Body of pancreas (tissue), 4 donors: ENCODE measurements around the gene KIAA1328. TPM values are rescaled to one million over a fixed set of nuclear protein-coding genes. Genes with fewer than 3 reads are reported as not detected.

Experiments
- ATAC-seq: fragments of 150-250 bp; one replicate; pipeline ENCODE4 v1.9.1; 2016
- DNase-seq, 4 donors: peaks; one replicate each; pipeline ENCODE4 v3.0.0-alpha.2; 2019
- H3K27ac ChIP-seq, 4 donors: fragments of 200-600 bp; sonication (generic); 1 replicate in 3 of 4; 2 replicates in 1 of 4; pipeline versions ENCODE4 v1.5.1 to v1.6.1; 2016 to 2019; ENCODE audit warnings: mild to moderate bottlenecking in 1 of 4, mixed read lengths in 1 of 4, moderate library complexity in 1 of 4
- H3K27me3 ChIP-seq, 2 donors: fragments of 200-600 bp; sonication (generic); one replicate each; pipeline ENCODE4 v1.6.0; 2016; ENCODE audit warnings: mild to moderate bottlenecking in 1 of 2
- H3K36me3 ChIP-seq, 2 donors: fragments of 200-600 bp; sonication (generic); replicated peaks in 1 of 2; 2 replicates each; pipeline ENCODE4 v1.5.1; 2016; ENCODE audit warnings: low read depth in 2 of 2; ENCODE audit not compliant: insufficient read depth in 1 of 2
- H3K4me1 ChIP-seq: fragments of 200-600 bp; sonication (generic); one replicate; pipeline ENCODE4 v1.6.0; 2016
- H3K4me3 ChIP-seq, 2 donors: fragments of 200-600 bp; sonication (generic); 1 replicate in 1 of 2; 2 replicates in 1 of 2; pipeline ENCODE4 v1.5.1; 2016 to 2019
- H3K9me3 ChIP-seq, 3 donors: fragments of 200-600 bp; sonication (generic); 1 replicate in 2 of 3; 2 replicates in 1 of 3; pipeline ENCODE4 v1.5.1; 2016
- POLR2A ChIP-seq, 3 donors: fragments of 450-650 bp; IDR thresholded peaks; one replicate each; pipeline ENCODE4 v1.6.1; 2016; ENCODE audit warnings: antibody characterized with exemption in 3 of 3, mild to moderate bottlenecking in 2 of 3
- WGBS, 2 donors: methylation state at CpG; one replicate each; pipeline ENCODE4 v1.1.5; 2017; 5-methylcytosine and 5-hydroxymethylcytosine counted together
- intact Hi-C: fragments of 100-400 bp; cut with DNase I; formaldehyde crosslinking; loops from one replicate; pipeline ENCODE4 v1.15.1; 2023
- total RNA-seq, 2 donors: library from RNA; depleted of rRNA; stranded (reverse); fragments of >200 nt; gene quantifications; one replicate each; pipeline ENCODE4 v1.1.0, GENCODE V29; 2016
- TF ChIP-seq, protein P1 (sequence below), 7 experiments: fragments of 450-650 bp in 4 of 7; fragments of 200-600 bp in 3 of 7; sonication (generic) in 3 of 7; IDR thresholded peaks; one replicate each; pipeline ENCODE4 v1.5.1; 2016 to 2019; ENCODE audit warnings: antibody characterized with exemption in 7 of 7

KIAA1328 gene
- total RNA-seq, 2 donors from 2014 or later, result 10.9 to 21.8 TPM

DNA sequence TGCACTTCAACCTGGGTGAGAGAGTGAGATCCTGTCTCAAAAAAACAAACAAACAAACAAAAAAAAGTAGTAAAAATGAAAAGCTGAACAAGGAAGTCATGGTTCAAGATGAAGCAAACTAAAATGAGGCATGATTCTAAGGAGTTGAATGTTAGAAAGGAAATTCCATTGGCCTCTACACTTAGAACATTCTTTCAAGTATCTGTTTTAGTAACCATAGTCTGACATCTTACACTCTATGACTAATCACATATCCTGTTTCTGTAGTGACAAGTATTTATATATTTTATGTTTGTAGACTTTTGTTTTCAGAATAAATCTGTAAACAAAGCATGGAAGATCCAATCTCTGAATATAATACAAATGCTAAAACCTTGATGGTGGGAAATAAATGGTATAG, 164.1 kb downstream of the KIAA1328 start:
- H3K36me3 ChIP-seq, result no peaks in the 10 kb centered on the region
- ATAC-seq, result no peak
- DNase-seq, result no peak
- H3K27ac ChIP-seq, result no peak overlapping the region
- intact Hi-C loops, result no loop called here
- no peaks in the 10 kb centered on the region for H3K27me3 ChIP-seq
- TF ChIP-seq POLR2A (IDR thresholded peaks at IDR 0.05), result no peak
- TF ChIP-seq, protein P1, sequence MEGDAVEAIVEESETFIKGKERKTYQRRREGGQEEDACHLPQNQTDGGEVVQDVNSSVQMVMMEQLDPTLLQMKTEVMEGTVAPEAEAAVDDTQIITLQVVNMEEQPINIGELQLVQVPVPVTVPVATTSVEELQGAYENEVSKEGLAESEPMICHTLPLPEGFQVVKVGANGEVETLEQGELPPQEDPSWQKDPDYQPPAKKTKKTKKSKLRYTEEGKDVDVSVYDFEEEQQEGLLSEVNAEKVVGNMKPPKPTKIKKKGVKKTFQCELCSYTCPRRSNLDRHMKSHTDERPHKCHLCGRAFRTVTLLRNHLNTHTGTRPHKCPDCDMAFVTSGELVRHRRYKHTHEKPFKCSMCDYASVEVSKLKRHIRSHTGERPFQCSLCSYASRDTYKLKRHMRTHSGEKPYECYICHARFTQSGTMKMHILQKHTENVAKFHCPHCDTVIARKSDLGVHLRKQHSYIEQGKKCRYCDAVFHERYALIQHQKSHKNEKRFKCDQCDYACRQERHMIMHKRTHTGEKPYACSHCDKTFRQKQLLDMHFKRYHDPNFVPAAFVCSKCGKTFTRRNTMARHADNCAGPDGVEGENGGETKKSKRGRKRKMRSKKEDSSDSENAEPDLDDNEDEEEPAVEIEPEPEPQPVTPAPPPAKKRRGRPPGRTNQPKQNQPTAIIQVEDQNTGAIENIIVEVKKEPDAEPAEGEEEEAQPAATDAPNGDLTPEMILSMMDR (IDR thresholded peaks at IDR 0.05), result no peak
- H3K9me3 ChIP-seq, result no peaks in the 10 kb centered on the region
- H3K4me3 ChIP-seq, result no peak overlapping the region
- no peaks in the 10 kb centered on the region for H3K4me1 ChIP-seq

DNA sequence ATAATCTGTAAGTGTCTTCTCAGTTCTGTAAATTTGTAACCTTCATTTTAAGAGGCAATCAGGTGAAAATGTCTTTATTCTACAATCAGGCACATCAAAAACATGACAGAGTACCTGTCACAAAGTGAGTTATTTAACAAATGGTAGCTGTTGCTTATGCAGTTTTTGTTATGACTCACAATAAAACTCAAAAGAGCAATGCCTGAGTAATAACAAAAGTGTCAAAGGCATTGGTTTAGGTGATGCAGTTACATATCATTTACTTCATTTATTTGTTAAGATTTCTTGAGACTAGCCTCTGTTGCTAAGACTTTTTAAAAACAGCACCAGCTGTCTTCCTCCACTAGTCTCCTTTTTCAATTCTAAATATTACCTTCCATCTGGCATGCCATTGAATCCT, 177.8 kb downstream of the KIAA1328 start:
- H3K36me3 ChIP-seq, result no peaks in the 10 kb centered on the region

DNA sequence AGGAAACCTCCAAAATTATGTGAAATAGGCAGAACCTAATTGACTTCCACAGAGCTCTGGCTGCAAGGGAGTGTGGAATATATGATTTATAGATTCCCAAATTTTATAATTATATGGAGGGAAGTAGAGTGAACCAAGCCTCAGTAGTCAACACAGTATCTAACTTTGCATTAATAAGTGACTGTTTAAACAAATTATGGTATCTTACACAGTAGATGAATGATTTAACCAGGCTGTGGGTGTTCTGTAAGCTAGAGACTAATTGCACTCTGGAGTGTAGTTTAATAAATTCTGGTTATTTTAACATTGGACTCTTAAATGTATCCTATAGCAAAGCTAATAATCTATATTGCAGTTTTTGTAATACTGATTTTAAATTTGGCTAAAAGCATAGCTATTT, 183.5 kb downstream of the KIAA1328 start:
- intact Hi-C loops, result no loop called here
- Histone ChIP-seq H3K9me3 (peaks cover 0 to 4% (median 0%) of the 10 kb centered on the region in 3 donors), H3K4me1 (no peaks in the 10 kb centered on the region), H3K36me3 (no peaks in the 10 kb centered on the region), H3K27me3 (no peaks in the 10 kb centered on the region), H3K4me3 (no peak overlapping the region), H3K27ac (no peak overlapping the region)
- TF ChIP-seq, protein P1 (IDR thresholded peaks at IDR 0.05), result no peak
- TF ChIP-seq POLR2A (IDR thresholded peaks at IDR 0.05), result no peak
- ATAC-seq, result no peak
- DNase-seq, result no peak

More for the DNA sequence above, 177.8 kb downstream of the KIAA1328 start:
- DNase-seq (no peak), ATAC-seq (no peak)
- no peaks in the 10 kb centered on the region for H3K9me3 ChIP-seq
- H3K4me3 ChIP-seq, result no peak overlapping the region
- H3K4me1 ChIP-seq, result no peaks in the 10 kb centered on the region
- H3K27me3 ChIP-seq, result no peaks in the 10 kb centered on the region
- TF ChIP-seq, protein P1 (IDR thresholded peaks at IDR 0.05), result no peak
- no peak for TF ChIP-seq POLR2A (IDR thresholded peaks at IDR 0.05)
- no peak overlapping the region for H3K27ac ChIP-seq
- intact Hi-C loops, result no loop called here

DNA sequence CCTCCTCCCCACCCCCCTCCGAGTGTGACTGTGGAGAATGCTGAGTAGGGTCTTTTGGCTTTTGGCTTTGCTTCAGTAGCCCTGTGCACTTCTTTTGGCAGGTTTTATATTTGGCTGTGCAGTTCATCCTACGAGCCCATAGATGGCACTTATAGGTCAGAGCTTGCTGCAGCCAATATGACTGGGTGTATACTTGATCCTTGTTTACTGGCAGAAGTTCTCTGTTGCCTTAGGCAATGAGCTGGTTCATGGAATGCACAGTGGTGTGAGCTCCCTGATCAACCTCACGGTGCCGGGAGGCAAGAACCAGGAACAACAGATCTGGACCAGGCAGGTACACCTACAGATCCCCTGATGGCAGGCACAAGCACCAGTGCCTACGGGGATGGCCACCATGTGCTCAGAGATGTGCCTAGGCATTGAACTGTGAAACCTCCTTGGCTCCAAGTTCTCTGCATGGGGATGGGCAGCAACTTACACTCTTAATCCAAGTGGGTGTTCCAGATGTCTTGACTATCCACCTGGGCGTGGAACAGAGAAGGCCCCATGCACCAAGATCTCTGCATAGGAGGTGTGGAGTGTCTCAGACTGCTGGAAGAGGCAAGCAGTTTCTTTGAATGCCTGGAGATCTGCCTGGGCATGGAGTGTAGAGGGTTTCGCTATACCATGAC, 190.4 kb downstream of the KIAA1328 start:
- 54 to 74% methylated on average over 5 to 7 of the region's 7 CpGs for WGBS, 2 donors
- H3K27me3 ChIP-seq, result no peaks in the 10 kb centered on the region

More for the DNA sequence above, 190.4 kb downstream of the KIAA1328 start:
- peaks cover 0 to 4% (median 0%) of the 10 kb centered on the region in 3 donors for H3K9me3 ChIP-seq
- ATAC-seq (peak; percentile 38), DNase-seq (peak in 3 of 4 donors; percentile 7 to 28 (median 15))
- no peak overlapping the region for H3K4me3 ChIP-seq
- no peak for TF ChIP-seq POLR2A (IDR thresholded peaks at IDR 0.05)
- TF ChIP-seq, protein P1 (IDR thresholded peaks at IDR 0.05), result peak; percentile 13 to 66 (median 45)
- intact Hi-C loops, result no loop called here
- H3K36me3 ChIP-seq, result no peaks in the 10 kb centered on the region
- no peaks in the 10 kb centered on the region for H3K4me1 ChIP-seq
- H3K27ac ChIP-seq, result no peak overlapping the region
